ENCODE data around the gene BRF1. TPM values are rescaled to one million over a fixed set of nuclear protein-coding genes. Genes with fewer than 3 reads are reported as not detected.

Gene BRF1
- total and polyA plus RNA-seq, 2 donors: 19.3 to 30.9 TPM

DNA sequence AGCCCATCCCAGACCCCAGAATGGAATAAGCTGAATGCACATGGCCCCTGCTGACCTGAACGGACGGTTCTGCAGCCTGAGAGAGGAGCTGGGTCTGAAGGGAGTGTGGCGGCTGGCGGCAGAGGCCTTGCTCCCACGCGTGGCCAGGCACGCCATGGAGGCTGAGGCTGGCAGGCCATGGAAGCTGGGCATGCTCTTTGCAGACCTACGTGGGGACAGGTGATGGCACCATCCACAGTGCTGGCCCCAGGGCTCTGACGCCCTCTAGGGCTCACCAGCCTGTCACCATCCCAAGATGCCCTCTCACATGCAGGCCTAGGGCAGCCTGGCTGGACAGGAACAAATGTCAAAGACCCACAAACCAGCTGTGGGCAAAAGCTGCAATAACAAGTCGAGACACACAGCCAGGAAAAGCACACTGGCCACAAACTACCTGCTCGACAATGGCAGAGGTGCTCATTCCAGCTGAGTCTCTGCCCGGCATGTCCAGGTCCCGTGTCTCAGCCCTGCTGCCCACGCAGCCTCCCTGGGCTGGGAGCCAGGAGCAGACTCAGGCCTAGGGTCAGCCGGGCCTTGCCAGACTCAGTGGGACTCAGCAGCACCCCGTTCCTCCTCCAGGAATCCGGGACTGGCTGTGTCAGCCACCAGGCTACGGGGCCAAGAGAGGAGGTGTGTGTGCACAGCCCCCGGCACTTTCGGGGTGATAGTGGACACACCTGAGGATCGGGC is 32.8 kb downstream of the BRF1 start:
- H3K36me3 ChIP-seq (ENCODE audit: insufficient read depth): no peaks in the 10 kb centered on the region

DNA sequence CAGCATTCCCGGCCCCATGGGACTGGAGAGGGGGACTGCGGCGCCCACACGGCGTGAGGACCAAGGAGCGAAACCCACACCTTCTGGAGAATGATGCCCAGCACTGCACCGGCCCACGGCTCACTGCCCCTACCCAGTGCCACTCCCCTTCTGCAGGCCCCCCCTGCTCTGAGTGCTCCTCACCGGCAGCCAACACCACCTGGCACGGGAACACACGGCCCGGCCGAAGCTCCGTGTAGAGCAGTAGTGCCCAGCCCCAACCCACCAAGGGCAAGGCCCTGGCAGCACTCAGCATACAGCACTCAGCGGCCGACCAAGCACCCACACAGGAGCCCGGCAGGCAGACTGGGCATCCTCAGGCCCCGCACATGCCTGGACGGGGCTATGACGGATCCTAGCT is 39.0 kb downstream of the BRF1 start:
- DNase-seq (ENCODE audit: extremely low spot score): no peak
- WGBS: 89% methylated on average over 20 of the region's 20 CpGs

More for the DNA sequence above, 32.8 kb downstream of the BRF1 start:
- DNase-seq (ENCODE audit: extremely low spot score): no peak
- Histone ChIP-seq H3K27ac (ENCODE audit: low read depth) (no peak overlapping the region), H3K4me1 (ENCODE audit: insufficient read depth) (no peaks in the 10 kb centered on the region), H3K4me3 (ENCODE audit: low read depth, low read length) (no peak overlapping the region)
- WGBS: 89% methylated on average over 21 of the region's 21 CpGs

DNA sequence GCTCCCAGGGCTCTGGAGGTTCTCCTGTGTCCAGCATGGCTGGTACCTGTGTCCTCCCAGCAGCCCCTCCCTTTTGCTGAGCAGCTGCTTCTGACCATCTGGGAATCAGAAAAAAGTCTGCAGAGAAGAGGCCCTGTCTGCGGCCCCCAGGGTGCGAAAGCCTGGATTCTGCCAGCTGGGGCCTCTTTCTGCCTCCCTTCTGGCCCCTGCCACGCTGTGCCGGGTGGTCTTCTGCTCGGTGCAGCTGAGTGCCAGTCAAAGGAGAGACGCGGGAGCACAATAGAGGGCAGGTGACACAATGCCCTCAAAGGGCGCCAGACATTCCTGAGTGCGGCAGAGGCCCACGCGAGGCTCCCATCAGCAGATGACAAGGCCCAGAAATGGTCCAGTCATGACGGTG is 39.8 kb downstream of the BRF1 start:
- Histone ChIP-seq H3K27ac (ENCODE audit: low read depth) (no peak overlapping the region), H3K4me3 (ENCODE audit: low read depth, low read length) (no peak overlapping the region), H3K36me3 (ENCODE audit: insufficient read depth) (no peaks in the 10 kb centered on the region), H3K4me1 (ENCODE audit: insufficient read depth) (no peaks in the 10 kb centered on the region)
- WGBS: 87% methylated on average over 12 of the region's 12 CpGs
- DNase-seq (ENCODE audit: extremely low spot score): no peak

More for the DNA sequence above, 39.0 kb downstream of the BRF1 start:
- H3K27ac ChIP-seq (ENCODE audit: low read depth): no peak overlapping the region
- no peaks in the 10 kb centered on the region for H3K4me1 ChIP-seq (ENCODE audit: insufficient read depth)
- no peak overlapping the region for H3K4me3 ChIP-seq (ENCODE audit: low read depth, low read length)
- no peaks in the 10 kb centered on the region for H3K36me3 ChIP-seq (ENCODE audit: insufficient read depth)

DNA sequence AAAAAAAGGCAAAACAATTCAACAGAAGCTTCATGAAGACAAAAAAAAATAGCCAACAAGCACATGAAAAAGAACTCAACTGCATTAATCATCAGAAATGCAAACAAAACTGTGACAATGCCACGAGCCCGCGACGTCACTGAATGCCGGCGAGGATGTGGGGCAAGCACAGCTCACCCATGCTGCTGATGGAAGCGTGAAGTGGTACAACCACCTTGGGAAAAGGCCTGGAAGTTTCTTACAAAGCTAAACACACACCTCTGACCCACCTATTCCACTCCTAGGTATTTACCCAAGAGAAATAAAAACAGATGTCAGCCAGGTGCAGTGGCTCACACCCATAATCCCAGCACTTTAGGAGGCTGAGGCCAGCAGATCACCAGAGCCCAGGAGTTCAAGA is 42.0 kb downstream of the BRF1 start:
- H3K4me3 ChIP-seq (ENCODE audit: low read depth, low read length): no peak overlapping the region
- H3K27ac ChIP-seq (ENCODE audit: low read depth): no peak overlapping the region
- no peak for DNase-seq (ENCODE audit: extremely low spot score)
- no peaks in the 10 kb centered on the region for H3K36me3 ChIP-seq (ENCODE audit: insufficient read depth)
- no peaks in the 10 kb centered on the region for H3K4me1 ChIP-seq (ENCODE audit: insufficient read depth)
- WGBS: 90% methylated on average over 7 of the region's 7 CpGs

DNA sequence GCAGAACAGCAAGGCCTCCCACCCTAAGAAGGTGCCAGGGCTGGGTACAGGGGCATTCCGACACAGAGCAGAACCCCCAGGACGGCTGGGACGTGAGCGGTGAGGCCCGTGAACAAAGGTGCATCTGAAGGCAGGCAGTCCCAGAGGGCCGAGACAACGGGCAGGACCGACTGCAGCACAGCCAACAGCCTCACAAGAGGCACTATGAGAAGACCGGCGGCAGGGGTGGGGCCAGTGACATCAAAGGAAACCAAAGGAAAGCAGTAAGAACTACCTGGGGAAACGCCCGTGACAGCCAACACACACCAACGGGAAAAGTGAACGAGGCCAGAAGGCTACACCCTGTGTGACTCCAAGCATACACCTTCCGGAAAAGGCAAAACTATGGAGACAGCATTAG is 43.3 kb downstream of the BRF1 start:
- Histone ChIP-seq H3K4me3 (ENCODE audit: low read depth, low read length) (no peak overlapping the region), H3K4me1 (ENCODE audit: insufficient read depth) (no peaks in the 10 kb centered on the region), H3K27ac (ENCODE audit: low read depth) (no peak overlapping the region), H3K36me3 (ENCODE audit: insufficient read depth) (no peaks in the 10 kb centered on the region)
- 87% methylated on average over 15 of the region's 15 CpGs for WGBS
- no peak for DNase-seq (ENCODE audit: extremely low spot score)

DNA sequence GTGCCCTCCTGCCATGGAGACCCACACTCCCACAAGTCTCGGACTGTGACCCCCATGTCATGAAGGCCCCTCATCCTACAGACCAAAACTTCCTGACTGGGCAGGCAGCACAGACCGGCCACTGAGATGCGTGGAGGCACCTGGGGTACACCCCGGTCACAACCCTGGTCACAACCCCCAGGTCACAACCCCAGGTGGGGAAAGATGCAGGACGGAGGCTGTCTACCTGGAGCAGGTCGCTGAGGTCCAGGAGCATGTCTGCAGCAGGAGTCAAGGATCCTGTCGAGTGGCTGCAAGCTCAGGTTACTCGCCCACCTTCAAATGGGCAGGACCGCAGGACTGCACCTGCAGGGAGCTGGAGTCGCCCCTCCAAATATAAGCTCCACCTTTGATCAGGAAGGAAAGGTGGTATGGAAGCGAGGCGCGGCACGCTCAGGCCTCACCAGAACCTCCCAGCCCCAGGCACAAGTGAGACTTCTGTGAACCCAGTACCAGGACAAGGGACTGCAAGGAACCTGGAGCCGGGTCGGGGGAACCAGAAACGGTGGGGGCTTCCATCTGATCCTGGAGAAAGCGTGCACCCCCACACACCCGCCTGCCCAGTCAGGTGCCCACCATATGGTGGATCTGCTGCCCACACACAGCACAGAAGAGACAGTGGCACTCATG is 44.4 kb downstream of the BRF1 start:
- Histone ChIP-seq H3K36me3 (ENCODE audit: insufficient read depth) (no peaks in the 10 kb centered on the region), H3K4me3 (ENCODE audit: low read depth, low read length) (no peak overlapping the region), H3K4me1 (ENCODE audit: insufficient read depth) (no peaks in the 10 kb centered on the region), H3K27ac (ENCODE audit: low read depth) (no peak overlapping the region)
- 95% methylated on average over 19 of the region's 19 CpGs for WGBS
- no peak for DNase-seq (ENCODE audit: extremely low spot score)

DNA sequence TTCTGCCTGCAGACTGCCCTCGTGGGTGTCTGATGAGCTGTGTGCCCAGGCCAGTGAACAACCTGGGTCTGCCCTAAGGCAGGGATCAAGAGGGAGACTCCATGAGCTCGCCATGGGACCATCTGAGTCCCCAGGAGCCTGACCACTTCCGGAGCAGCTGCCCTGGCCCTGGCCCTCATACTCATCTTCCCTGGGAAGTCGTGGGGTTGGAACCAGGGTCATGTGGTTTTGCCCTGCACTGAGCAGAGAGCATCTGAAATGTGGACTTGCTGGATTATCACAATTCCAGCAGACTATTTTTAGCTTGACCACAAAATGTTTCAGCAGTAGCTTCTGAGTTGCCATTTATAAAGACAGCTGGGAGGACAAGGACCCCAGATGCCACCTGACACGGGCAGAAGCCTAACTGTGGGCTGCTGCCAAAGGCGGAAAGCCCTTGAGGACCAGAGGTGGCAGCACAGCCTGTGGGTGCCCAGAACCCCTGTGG is 45.7 kb downstream of the BRF1 start:
- no peak overlapping the region for H3K4me3 ChIP-seq (ENCODE audit: low read depth, low read length)
- 78% methylated on average over 6 of the region's 6 CpGs for WGBS
- H3K27ac ChIP-seq (ENCODE audit: low read depth): no peak overlapping the region

DNA sequence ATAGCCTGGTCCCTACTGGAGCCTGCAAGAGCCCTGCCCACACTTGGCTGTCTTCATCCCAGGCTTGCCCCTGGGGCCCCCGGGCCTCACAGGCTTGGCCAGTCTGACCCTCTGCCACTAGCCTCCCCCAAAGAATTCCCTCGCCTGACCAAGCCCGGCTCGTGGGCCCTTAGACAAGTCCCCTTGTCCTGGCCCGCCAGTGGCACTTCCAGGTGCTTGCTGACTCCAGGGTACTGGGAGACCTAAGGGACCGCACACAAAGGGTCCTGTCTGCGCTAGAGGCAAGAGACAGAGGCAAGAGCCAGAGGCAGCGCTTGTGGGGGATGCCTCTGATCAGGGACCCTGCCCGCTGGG is 47.5 kb downstream of the BRF1 start:
- H3K4me1 ChIP-seq (ENCODE audit: insufficient read depth): no peaks in the 10 kb centered on the region
- DNase-seq (ENCODE audit: extremely low spot score): no peak
- H3K4me3 ChIP-seq (ENCODE audit: low read depth, low read length): no peak overlapping the region
- no peaks in the 10 kb centered on the region for H3K36me3 ChIP-seq (ENCODE audit: insufficient read depth)
- 92% methylated on average over 9 of the region's 9 CpGs for WGBS
- no peak overlapping the region for H3K27ac ChIP-seq (ENCODE audit: low read depth)

More for the DNA sequence above, 45.7 kb downstream of the BRF1 start:
- Histone ChIP-seq H3K4me1 (ENCODE audit: insufficient read depth) (no peaks in the 10 kb centered on the region), H3K36me3 (ENCODE audit: insufficient read depth) (no peaks in the 10 kb centered on the region)
- no peak for DNase-seq (ENCODE audit: extremely low spot score)

DNA sequence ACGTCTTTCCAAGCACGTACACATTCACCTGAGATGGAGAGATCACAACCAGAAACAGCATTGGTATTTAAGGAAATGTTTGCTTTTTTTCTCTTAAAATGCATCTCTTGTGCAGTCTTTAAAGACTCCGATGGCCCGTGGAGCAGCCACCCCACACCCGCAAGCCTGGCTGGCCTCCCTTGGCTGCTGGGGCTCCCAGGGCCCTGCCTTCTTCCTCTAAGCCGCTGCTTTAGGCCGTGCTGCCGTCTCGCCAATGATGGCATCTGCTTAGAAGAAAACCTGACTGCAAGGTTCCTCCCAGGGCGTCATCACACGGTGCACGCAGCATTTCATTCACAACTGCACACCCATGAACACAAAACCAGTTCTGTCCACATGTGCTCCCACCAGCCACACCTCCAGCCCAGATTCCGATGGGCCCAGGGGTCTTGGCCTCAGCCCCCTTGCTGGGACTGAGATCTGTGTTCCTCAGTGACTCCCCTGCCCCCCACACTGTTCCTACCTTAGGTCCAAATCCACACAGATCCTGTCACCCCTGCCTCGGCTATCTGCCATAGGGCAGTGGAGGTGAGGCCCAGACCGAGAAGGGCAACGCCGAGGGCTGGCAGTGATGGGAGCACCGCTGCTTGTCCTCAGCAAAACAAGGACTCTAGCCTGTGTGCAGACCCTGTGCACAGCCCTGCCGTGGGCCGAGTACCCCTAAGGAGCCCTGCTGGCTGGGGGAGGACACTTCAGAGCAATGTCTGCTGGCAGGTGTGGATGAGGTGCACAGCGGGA is 48.1 kb downstream of the BRF1 start:
- H3K27ac ChIP-seq (ENCODE audit: low read depth): no peak overlapping the region
- DNase-seq (ENCODE audit: extremely low spot score): no peak
- H3K36me3 ChIP-seq (ENCODE audit: insufficient read depth): no peaks in the 10 kb centered on the region
- WGBS: 86% methylated on average over 21 of the region's 21 CpGs
- no peak overlapping the region for H3K4me3 ChIP-seq (ENCODE audit: low read depth, low read length)
- H3K4me1 ChIP-seq (ENCODE audit: insufficient read depth): peaks cover 1% of the 10 kb centered on the region

DNA sequence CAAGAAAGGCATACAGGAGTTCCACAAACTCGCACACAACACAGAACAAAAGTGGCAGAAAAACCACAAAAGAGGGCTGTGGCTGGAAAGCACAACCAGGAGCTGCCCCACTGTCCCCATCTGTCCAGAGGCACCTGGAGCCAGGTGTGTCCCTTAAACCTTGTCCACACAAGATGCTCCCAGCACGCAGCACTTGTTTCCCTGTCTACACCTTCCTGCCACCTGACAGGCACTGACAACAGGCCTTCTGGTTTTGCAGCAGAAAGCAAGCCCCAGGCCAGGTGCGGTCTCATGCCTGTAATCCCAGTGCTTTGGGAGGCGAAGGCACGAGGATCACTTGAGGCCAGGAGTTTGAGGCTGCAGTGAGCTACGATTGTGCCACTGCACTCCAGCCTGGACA is 48.9 kb downstream of the BRF1 start:
- H3K36me3 ChIP-seq (ENCODE audit: insufficient read depth): no peaks in the 10 kb centered on the region
- 93% methylated on average over 6 of the region's 6 CpGs for WGBS
- H3K27ac ChIP-seq (ENCODE audit: low read depth): no peak overlapping the region
- peaks cover 3% of the 10 kb centered on the region for H3K4me1 ChIP-seq (ENCODE audit: insufficient read depth)
- no peak for DNase-seq (ENCODE audit: extremely low spot score)
- no peak overlapping the region for H3K4me3 ChIP-seq (ENCODE audit: low read depth, low read length)

DNA sequence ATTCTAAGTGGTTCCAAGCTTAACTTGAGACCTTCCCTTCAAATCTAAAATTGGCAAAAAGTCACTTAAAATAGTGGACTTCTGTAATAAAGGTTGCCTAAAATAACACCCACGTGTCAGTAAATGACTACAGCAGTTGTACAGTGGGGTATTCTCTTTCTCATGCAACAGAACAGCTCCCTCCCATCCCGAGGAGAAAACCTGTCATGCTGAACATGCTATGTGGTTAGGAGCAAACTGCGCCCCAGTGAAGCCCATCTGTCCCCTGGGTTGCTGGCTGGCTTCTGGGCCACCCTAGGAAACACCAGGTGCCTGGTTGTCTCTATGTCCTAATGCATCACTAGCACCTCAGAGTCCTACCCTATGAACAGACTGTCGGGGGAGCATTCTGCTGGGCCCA is 49.8 kb downstream of the BRF1 start:
- Histone ChIP-seq H3K27ac (ENCODE audit: low read depth) (no peak overlapping the region), H3K36me3 (ENCODE audit: insufficient read depth) (no peaks in the 10 kb centered on the region), H3K4me1 (ENCODE audit: insufficient read depth) (peaks cover 3% of the 10 kb centered on the region), H3K4me3 (ENCODE audit: low read depth, low read length) (no peak overlapping the region)
- DNase-seq (ENCODE audit: extremely low spot score): no peak
- WGBS: 86% methylated on average over 4 of the region's 4 CpGs

DNA sequence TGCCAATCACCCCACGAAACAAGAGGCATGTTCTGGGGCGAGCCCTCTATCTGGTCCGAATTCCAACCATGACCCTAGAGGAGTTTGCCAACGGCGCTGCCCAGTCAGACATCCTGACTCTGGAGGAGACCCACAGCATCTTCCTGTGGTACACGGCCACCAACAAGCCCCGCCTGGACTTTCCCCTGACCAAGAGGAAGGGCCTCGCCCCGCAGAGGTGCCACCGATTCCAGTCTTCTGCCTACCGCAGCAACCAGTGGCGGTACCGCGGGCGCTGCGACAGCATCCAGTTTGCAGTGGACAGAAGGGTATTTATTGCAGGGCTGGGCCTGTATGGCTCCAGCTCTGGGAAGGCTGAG is 50.8 kb downstream of the BRF1 start:
- Histone ChIP-seq H3K4me1 (ENCODE audit: insufficient read depth) (peaks cover 3% of the 10 kb centered on the region), H3K4me3 (ENCODE audit: low read depth, low read length) (no peak overlapping the region), H3K36me3 (ENCODE audit: insufficient read depth) (no peaks in the 10 kb centered on the region), H3K27ac (ENCODE audit: low read depth) (no peak overlapping the region)
- no peak for DNase-seq (ENCODE audit: extremely low spot score)
- 95% methylated on average over 16 of the region's 16 CpGs for WGBS

DNA sequence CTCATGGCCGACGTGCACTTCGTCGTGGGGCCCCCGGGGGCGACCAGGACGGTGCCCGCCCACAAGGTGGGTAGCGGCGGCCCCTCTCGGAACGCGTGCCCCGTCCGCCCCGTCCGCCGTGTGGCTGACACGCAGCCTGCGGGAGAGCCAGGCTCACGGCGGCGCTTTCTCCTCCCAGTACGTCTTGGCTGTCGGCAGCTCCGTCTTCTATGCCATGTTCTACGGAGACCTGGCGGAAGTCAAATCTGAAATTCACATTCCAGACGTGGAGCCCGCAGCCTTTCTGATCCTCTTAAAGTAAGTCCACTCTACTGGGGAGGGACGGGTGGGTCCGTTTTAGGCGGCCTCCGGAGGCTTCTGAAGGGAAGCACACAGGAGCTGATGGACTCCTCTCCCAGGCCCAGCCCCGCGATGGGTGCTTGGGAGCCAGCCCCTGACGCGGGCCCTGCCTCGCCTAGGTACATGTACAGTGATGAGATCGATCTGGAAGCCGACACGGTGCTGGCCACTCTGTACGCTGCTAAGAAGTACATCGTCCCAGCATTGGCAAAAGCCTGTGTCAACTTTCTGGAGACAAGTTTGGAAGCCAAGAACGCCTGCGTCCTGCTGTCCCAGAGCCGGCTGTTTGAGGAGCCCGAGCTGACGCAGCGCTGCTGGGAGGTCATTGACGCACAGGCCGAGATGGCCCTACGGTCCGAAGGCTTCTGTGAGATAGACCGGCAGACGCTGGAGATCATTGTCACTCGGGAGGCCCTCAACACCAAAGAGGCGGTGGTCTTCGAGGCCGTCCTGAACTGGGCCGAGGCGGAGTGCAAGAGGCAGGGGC is 51.4 kb downstream of the BRF1 start:
- DNase-seq (ENCODE audit: extremely low spot score): no peak
- 41% methylated on average over 62 of the region's 62 CpGs for WGBS
- peak overlapping the region; percentile 74 for H3K4me3 ChIP-seq (ENCODE audit: low read depth, low read length)
- H3K4me1 ChIP-seq (ENCODE audit: insufficient read depth): peaks cover 3% of the 10 kb centered on the region
- no peaks in the 10 kb centered on the region for H3K36me3 ChIP-seq (ENCODE audit: insufficient read depth)
- peak overlapping the region; percentile 76 for H3K27ac ChIP-seq (ENCODE audit: low read depth)
